Measurements from ENCODE around the gene KCNQ1. TPM values are rescaled to one million over a fixed set of nuclear protein-coding genes. Genes with fewer than 3 reads are reported as not detected.

The KCNQ1 gene
- total RNA-seq, 1 donor from 2014 or later = 0.86 TPM

DNA sequence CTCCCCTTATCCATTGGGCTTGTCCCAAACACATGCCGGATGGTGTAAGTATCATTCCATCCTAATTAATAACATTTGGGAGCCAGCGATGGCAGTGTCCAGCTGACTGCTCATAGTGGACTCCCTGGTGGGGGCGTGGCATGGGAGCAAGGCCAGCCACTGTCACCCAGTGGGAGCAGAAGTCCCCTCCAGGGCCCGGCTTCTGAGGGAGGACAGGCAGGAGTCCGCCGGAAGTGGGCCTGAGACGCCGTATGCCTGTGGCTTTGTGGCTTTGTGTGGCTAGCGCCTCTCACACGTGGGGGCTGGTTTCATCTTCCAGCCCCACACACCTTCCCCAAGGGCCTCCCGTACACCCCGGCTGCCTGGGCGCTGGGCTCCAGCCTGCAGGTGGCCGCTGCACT is 124.5 kb downstream of the KCNQ1 start:
- Mint-ChIP-seq H3K4me3 (no peak overlapping the region), H3K36me3 (ENCODE audit: low read depth) (no peaks in the 10 kb centered on the region), H3K9me3 (no peaks in the 10 kb centered on the region), H3K27me3 (ENCODE audit: low read depth) (no peaks in the 10 kb centered on the region), H3K4me1 (no peaks in the 10 kb centered on the region), H3K27ac (ENCODE audit: unreplicated experiment) (peak overlapping the region; percentile 52)
- DNase-seq (ENCODE audit: low read depth, low spot score) = no peak
- TF ChIP-seq, protein P1, sequence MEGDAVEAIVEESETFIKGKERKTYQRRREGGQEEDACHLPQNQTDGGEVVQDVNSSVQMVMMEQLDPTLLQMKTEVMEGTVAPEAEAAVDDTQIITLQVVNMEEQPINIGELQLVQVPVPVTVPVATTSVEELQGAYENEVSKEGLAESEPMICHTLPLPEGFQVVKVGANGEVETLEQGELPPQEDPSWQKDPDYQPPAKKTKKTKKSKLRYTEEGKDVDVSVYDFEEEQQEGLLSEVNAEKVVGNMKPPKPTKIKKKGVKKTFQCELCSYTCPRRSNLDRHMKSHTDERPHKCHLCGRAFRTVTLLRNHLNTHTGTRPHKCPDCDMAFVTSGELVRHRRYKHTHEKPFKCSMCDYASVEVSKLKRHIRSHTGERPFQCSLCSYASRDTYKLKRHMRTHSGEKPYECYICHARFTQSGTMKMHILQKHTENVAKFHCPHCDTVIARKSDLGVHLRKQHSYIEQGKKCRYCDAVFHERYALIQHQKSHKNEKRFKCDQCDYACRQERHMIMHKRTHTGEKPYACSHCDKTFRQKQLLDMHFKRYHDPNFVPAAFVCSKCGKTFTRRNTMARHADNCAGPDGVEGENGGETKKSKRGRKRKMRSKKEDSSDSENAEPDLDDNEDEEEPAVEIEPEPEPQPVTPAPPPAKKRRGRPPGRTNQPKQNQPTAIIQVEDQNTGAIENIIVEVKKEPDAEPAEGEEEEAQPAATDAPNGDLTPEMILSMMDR (conservative IDR thresholded peaks at IDR 0.05) = no peak

DNA sequence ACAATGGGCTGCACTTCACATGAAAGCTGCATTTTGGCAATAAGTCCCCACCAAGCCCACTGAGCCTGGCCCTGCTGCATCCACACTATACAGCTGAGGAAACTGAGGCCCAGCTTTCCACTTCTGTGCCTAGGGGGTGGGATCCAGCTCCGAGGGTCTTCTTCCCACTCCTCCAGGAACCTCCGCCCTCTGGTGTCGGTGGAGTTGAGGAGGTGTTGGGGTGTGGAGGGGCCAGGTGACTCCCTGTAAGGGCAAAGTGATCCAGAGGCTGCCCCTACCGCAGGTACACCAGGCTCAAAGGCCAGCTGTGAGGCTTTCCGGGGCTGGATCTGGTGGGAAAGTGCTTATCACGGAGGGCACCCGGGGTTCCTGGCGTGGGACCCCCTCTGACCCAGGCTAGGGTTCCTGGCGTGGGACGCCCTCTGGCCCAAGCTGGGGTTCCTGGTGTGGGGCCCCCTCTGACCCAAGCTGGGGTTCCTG is 125.0 kb downstream of the KCNQ1 start:
- TF ChIP-seq, protein P1 (conservative IDR thresholded peaks at IDR 0.05) = no peak
- no peaks in the 10 kb centered on the region for H3K9me3 Mint-ChIP-seq
- no peaks in the 10 kb centered on the region for H3K4me1 Mint-ChIP-seq
- H3K27ac Mint-ChIP-seq (ENCODE audit: unreplicated experiment) = no peak overlapping the region
- H3K27me3 Mint-ChIP-seq (ENCODE audit: low read depth) = no peaks in the 10 kb centered on the region
- no peak overlapping the region for H3K4me3 Mint-ChIP-seq
- DNase-seq (ENCODE audit: low read depth, low spot score) = no peak
- H3K36me3 Mint-ChIP-seq (ENCODE audit: low read depth) = no peaks in the 10 kb centered on the region

DNA sequence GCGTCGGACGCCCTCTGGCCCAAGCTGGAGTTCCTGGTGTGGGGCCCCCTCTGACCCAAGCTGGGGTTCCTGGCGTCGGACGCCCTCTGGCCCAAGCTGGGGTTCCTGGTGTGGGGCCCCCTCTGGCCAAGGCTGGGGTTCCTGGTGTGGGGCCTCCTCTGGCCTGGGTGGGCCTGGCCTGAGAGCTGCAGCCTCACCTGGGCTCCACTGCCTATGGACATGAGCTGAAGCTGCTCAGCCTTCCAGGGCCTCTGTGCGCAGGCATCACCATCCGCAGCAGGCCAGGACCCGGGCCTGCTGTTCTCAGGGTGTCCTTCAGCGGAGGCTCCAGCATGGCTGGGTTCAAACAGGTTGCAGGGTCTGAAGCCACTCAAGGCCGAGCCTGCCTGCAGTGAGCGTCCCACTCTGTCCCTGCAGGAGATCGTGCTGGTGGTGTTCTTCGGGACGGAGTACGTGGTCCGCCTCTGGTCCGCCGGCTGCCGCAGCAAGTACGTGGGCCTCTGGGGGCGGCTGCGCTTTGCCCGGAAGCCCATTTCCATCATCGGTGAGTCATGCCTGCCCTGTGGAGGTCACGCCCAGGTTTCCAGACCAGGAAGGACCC is 125.5 kb downstream of the KCNQ1 start:
- Mint-ChIP-seq H3K4me3 (no peak overlapping the region), H3K4me1 (no peaks in the 10 kb centered on the region), H3K27ac (ENCODE audit: unreplicated experiment) (no peak overlapping the region), H3K27me3 (ENCODE audit: low read depth) (no peaks in the 10 kb centered on the region), H3K9me3 (no peaks in the 10 kb centered on the region), H3K36me3 (ENCODE audit: low read depth) (no peaks in the 10 kb centered on the region)
- TF ChIP-seq, protein P1 (conservative IDR thresholded peaks at IDR 0.05) = no peak
- DNase-seq (ENCODE audit: low read depth, low spot score) = no peak

DNA sequence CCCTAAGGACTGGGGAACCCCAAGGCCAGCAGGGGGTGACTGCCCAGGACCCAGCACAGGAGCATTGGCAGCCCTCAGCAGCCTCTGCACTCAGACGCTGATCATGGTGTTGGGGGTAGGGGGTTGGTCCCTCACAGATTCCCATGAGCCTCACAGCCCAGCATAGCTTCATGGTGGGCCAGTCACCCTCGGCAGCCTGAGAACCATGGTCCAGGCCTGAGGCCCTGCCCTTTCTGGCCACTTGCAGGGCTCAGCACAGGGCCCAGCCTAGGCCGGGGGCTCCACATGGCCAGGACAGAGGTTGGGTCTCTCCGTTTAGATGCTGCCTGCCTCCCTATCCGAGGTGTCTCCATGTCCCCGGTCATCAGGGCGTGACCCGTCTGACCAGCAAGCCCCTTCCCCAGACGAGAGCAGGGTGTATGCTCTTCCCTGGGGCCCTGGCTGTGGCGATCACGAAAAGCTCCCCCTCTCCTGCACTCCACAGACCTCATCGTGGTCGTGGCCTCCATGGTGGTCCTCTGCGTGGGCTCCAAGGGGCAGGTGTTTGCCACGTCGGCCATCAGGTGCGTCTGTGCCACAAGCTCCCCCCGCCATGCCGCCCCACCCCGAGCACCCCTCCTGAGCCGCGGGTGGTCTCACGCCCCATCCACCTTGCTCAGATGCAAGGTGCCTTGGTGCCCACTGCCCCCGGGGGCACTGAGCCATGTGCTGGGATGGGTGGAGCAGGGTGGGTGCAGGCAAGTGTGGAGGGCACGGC is 126.2 kb downstream of the KCNQ1 start:
- Mint-ChIP-seq H3K27ac (ENCODE audit: unreplicated experiment) (no peak overlapping the region), H3K9me3 (no peaks in the 10 kb centered on the region), H3K4me3 (no peak overlapping the region), H3K36me3 (ENCODE audit: low read depth) (no peaks in the 10 kb centered on the region), H3K4me1 (no peaks in the 10 kb centered on the region), H3K27me3 (ENCODE audit: low read depth) (no peaks in the 10 kb centered on the region)
- DNase-seq (ENCODE audit: low read depth, low spot score) = no peak
- TF ChIP-seq, protein P1 (conservative IDR thresholded peaks at IDR 0.05) = no peak

DNA sequence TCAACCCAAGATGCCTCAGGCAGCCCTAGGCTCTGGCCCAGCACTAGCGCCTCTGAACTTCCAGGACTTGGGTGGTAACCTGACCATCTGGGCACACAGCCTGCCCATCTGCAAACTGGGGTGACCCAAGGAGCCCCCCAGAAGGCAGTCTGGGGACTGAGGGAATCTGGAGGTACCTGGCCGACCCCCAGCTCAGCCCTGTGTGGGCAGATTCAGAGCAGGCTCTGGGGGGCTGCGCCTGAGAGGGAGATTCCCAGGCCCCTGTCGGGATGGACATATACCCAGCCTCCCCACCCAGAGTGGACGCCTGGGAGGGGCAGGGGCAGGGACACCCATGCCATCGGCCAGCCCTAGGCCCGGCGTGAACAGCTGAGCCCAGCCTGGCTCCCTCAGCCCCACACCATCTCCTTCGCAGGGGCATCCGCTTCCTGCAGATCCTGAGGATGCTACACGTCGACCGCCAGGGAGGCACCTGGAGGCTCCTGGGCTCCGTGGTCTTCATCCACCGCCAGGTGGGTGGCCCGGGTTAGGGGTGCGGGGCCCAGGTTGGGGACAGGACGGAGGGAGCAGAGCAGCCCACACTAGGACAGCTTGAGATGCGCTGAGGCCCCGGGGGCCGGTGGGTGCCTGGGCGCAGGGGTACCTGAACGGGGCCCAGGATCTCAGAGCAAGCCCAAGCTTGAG is 126.9 kb downstream of the KCNQ1 start:
- Mint-ChIP-seq H3K27me3 (ENCODE audit: low read depth) (no peaks in the 10 kb centered on the region), H3K36me3 (ENCODE audit: low read depth) (no peaks in the 10 kb centered on the region), H3K27ac (ENCODE audit: unreplicated experiment) (no peak overlapping the region), H3K4me1 (no peaks in the 10 kb centered on the region), H3K4me3 (no peak overlapping the region), H3K9me3 (no peaks in the 10 kb centered on the region)
- DNase-seq (ENCODE audit: low read depth, low spot score) = no peak
- TF ChIP-seq, protein P1 (conservative IDR thresholded peaks at IDR 0.05) = no peak
